Astrocyte of the spinal cord (primary cell): ENCODE results near the gene POMP.

Experiments
- DNase-seq: peaks from one replicate; pipeline ENCODE4 v3.0.0; 2011; ENCODE audit warnings: low read depth, low spot score
- H3K4me3 ChIP-seq: 2 replicates; pipeline ENCODE4 v1.5.1; 2011; ENCODE audit warnings: low read depth, mild to moderate bottlenecking, low read length, moderate library complexity
- CTCF ChIP-seq: IDR thresholded peaks from 2 replicates; pipeline ENCODE4 v1.5.1; 2012; ENCODE audit warnings: low read depth, mild to moderate bottlenecking, low read length, inconsistent platforms
- in situ Hi-C: cut with HindIII; loops from 2 replicates; pipeline ENCODE4 v1.10.0; 2017; ENCODE audit warnings: low sequenced_read_pairs

POMP gene

DNA sequence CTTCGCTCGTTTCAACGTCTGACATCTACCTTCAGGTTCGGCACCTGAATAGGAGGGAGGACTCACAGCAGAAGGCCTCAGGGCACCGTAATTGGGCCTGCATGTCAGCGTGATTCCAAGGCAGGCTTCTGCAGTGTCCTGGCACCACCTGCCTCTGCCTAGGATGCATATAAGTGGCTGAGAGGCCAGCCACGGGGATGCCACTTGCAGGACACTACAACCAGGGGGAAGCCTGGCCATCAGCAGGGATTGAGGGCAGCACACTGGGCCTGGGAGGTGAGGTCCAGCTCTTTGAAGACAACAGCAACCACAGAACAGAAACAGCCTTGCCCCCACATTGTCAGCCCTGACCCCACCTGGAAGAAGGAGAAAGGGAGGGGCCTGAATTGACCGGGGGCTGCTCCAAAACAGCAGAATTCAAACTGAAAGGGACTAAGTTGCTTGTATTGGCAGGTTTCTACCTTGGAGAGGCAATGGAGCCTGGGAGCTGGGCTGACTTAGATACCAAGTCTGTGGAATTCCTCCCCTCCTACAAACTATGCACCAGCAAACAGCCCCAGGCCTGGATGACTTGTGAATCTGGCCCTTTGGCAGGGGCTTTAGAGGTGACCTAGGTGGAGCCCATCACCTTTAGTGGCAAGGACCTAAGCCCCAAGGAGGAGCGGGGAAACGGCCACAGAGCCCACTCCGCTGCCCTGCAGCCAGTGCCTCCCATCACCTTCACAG lies 34.1 kb upstream of the POMP start:
- no peak overlapping the region for H3K4me3 ChIP-seq
- DNase-seq, result no peak
- TF ChIP-seq CTCF, result no peak
- in situ Hi-C loops, result no loop called here

DNA sequence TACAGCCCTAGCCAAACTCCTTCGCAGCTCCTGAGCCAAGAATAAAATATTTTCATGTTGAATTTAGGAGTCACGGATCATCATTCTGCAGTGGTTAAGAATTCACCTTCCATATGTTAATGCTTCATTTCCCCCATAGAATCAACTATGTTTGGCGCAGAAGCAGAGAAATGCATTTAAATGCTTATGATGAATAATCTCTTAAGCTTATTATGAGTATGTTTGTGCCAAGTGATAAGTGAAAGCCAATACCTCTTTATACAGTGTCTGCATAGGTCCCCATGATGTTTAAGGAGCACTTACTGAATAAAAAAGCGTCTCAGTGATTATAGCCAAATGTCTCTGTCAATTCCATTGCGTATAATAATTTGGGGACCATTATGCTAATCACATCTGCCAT lies 32.7 kb upstream of the POMP start:
- TF ChIP-seq CTCF, result no peak
- DNase-seq, result no peak
- no peak overlapping the region for H3K4me3 ChIP-seq
- in situ Hi-C loops, result no loop called here

- DNase-seq, result no peak
- TF ChIP-seq CTCF, result no peak
- no peak overlapping the region for H3K4me3 ChIP-seq
Measured at GRCh38 chr13:28628241-28628640, 30.7 kb upstream of the POMP start.

DNA sequence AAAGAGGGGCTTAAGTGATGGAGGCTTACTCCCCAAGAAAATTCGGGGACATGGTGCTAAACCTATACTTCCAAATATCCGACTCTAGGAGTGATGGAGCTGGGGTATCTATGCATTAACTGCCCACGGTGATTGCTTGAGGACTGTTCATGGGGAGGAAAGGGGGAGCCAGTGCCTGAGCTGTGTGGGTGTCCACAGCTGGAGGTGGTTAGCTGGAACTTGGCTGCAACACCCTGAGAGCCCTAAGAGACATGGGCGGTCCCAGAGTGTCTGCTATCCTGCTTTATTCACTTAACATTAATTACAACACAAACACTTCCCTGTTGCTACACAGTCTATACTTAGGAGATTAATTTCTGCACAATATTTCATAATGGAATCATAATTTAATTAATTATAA lies 28.1 kb upstream of the POMP start:
- no peak for TF ChIP-seq CTCF
- no peak overlapping the region for H3K4me3 ChIP-seq
- DNase-seq, result no peak
- in situ Hi-C loops, result no loop called here

More at GRCh38 chr13:28628241-28628640, 30.7 kb upstream of the POMP start:
- in situ Hi-C loops, result no loop called here

- H3K4me3 ChIP-seq, result no peak overlapping the region
- in situ Hi-C loops, result no loop called here
- TF ChIP-seq CTCF, result no peak
- no peak for DNase-seq
Measured at GRCh38 chr13:28631801-28632200, 27.1 kb upstream of the POMP start.

DNA sequence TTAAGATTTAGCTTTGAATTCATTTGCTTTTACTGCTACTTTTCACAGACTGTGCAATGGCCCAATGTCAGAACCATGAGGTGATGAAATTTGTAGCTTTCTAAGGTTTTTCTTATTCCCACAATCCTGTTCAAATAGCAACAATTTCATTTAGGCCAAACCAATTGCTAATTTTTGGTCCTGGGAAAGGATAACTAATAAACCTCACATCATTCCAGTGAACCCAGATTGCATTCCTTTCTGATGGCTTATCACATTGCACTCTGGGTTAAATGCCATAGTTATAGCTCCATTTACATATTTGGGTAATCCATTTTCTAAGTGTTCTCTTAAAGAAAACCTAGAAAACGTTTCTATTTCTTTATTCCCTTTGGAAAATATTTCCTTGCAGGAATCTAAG lies 22.9 kb upstream of the POMP start:
- TF ChIP-seq CTCF, result no peak
- H3K4me3 ChIP-seq, result no peak overlapping the region
- peak; percentile 29 for DNase-seq
- in situ Hi-C loops, result no loop called here
